Liver (tissue), 9 donors: ENCODE results near the gene NHSL2. TPM values are rescaled to one million over a fixed set of nuclear protein-coding genes. Genes with fewer than 3 reads are reported as not detected.
A peak's percentile ranks its signal among the peaks of the same experiment; 100 is the strongest.

Source experiments
- DNase-seq: peaks from one replicate; pipeline ENCODE4 v3.0.0-alpha.2; 2017; ENCODE audit warnings: low spot score
- H3K27ac ChIP-seq, 2 donors: one replicate each; pipeline ENCODE4 v1.7.0; 2013; ENCODE audit warnings: inconsistent platforms in 2 of 2, low read length in 2 of 2, control low read depth in 1 of 2, low read depth in 1 of 2, mild to moderate bottlenecking in 1 of 2
- H3K27me3 ChIP-seq, 4 donors: one replicate each; pipeline versions ENCODE4 v1.6.1 to v1.7.0; 2013; ENCODE audit warnings: low read length in 3 of 4, inconsistent platforms in 1 of 4, mild to moderate bottlenecking in 1 of 4, moderate library complexity in 1 of 4; ENCODE audit not compliant: control insufficient read depth in 4 of 4, insufficient read depth in 4 of 4
- H3K36me3 ChIP-seq, 4 donors: one replicate each; pipeline versions ENCODE4 v1.6.1 to v1.7.0; 2013; ENCODE audit warnings: low read length in 3 of 4, mild to moderate bottlenecking in 3 of 4, low read depth in 1 of 4, moderate library complexity in 1 of 4; ENCODE audit not compliant: control insufficient read depth in 4 of 4, insufficient read depth in 3 of 4
- H3K4me1 ChIP-seq, 4 donors: one replicate each; pipeline versions ENCODE4 v1.6.1 to v1.7.0; 2013; ENCODE audit warnings: low read length in 3 of 4, mild to moderate bottlenecking in 3 of 4, moderate library complexity in 1 of 4; ENCODE audit not compliant: control insufficient read depth in 4 of 4, insufficient read depth in 4 of 4
- H3K4me3 ChIP-seq, 3 donors: one replicate each; pipeline versions ENCODE4 v1.6.1 to v1.7.0; 2013; ENCODE audit warnings: low read length in 3 of 3, control low read depth in 1 of 3, low read depth in 1 of 3, mild to moderate bottlenecking in 1 of 3
- H3K9ac ChIP-seq, 2 donors: one replicate each; pipeline ENCODE4 v1.7.0; 2013; ENCODE audit warnings: low read length in 2 of 2, mild to moderate bottlenecking in 2 of 2, moderate library complexity in 2 of 2, control low read depth in 1 of 2, low read depth in 1 of 2
- H3K9me3 ChIP-seq, 4 donors: one replicate each; pipeline versions ENCODE4 v1.6.1 to v1.7.0; 2013; ENCODE audit warnings: low read length in 3 of 4; ENCODE audit not compliant: control insufficient read depth in 4 of 4
- CTCF ChIP-seq: fragments of 150-350 bp; IDR thresholded peaks from 2 replicates; pipeline ENCODE4 v1.5.1; 2017; ENCODE audit warnings: improper control_type of control experiment, low read depth, low read length; ENCODE audit not compliant: missing input control
- EGR1 ChIP-seq, 2 donors: IDR thresholded peaks; 2 replicates each; pipeline ENCODE4 v1.6.1; 2016 to 2018; ENCODE audit warnings: antibody characterized with exemption in 2 of 2, low read depth in 2 of 2
- FOXA1 ChIP-seq: IDR thresholded peaks from 2 replicates; pipeline ENCODE4 v1.6.1; 2016; ENCODE audit warnings: antibody characterized with exemption
- FOXA2 ChIP-seq: IDR thresholded peaks from 2 replicates; pipeline ENCODE4 v1.6.1; 2016; ENCODE audit warnings: antibody characterized with exemption
- GABPA ChIP-seq, 2 donors: IDR thresholded peaks in 1 of 2; conservative IDR thresholded peaks in 1 of 2; 2 replicates each; pipeline ENCODE4 v1.6.1; 2016; ENCODE audit warnings: antibody characterized with exemption in 2 of 2, mild to moderate bottlenecking in 1 of 2, moderate library complexity in 1 of 2
- HNF4G ChIP-seq: IDR thresholded peaks from 2 replicates; pipeline ENCODE4 v1.6.1; 2016; ENCODE audit warnings: antibody characterized with exemption
- JUND ChIP-seq, 2 donors: IDR thresholded peaks; 2 replicates each; pipeline ENCODE4 v1.6.1; 2016; ENCODE audit warnings: antibody characterized with exemption in 2 of 2
- MAX ChIP-seq: IDR thresholded peaks from 2 replicates; pipeline ENCODE4 v1.6.1; 2016; ENCODE audit warnings: antibody characterized with exemption
- RAD21 ChIP-seq, 2 donors: IDR thresholded peaks; 2 replicates each; pipeline ENCODE4 v1.6.1; 2016; ENCODE audit warnings: antibody characterized with exemption in 2 of 2, mild to moderate bottlenecking in 2 of 2
- REST ChIP-seq: IDR thresholded peaks from 2 replicates; pipeline ENCODE4 v1.6.1; 2016; ENCODE audit warnings: antibody characterized with exemption, mild to moderate bottlenecking
- RXRA ChIP-seq, 2 donors: IDR thresholded peaks; 2 replicates each; pipeline ENCODE4 v1.6.1; 2017 to 2018; ENCODE audit warnings: antibody characterized with exemption in 2 of 2, mild to moderate bottlenecking in 1 of 2
- SP1 ChIP-seq: IDR thresholded peaks from 2 replicates; pipeline ENCODE4 v1.6.1; 2018; ENCODE audit warnings: antibody characterized with exemption, mild to moderate bottlenecking
- TAF1 ChIP-seq: conservative IDR thresholded peaks from 2 replicates; pipeline ENCODE4 v1.6.1; 2016; ENCODE audit warnings: antibody characterized with exemption, mild to moderate bottlenecking
- YY1 ChIP-seq: IDR thresholded peaks from 2 replicates; pipeline ENCODE4 v1.6.1; 2016; ENCODE audit warnings: antibody characterized with exemption, mild to moderate bottlenecking
- ZBTB33 ChIP-seq: IDR thresholded peaks from 2 replicates; pipeline ENCODE4 v1.6.1; 2016; ENCODE audit warnings: antibody characterized with exemption
- WGBS: extraction: QIAGEN DNeasy Blood & Tissue Kit; methylation state at CpG from one replicate; pipeline ENCODE4 v1.1.7; 2013; 5-methylcytosine and 5-hydroxymethylcytosine counted together
- polyA plus RNA-seq, 2 donors: library from polyadenylated mRNA; stranded (reverse) in 1 of 2; unstranded in 1 of 2; fragments of 200-250 nt in 1 of 2; fragments of >200 nt in 1 of 2; fragmentation: Nextera tagmentation in 1 of 2; extraction: Ambion mirVana in 1 of 2; gene quantifications; one replicate each; pipeline versions ENCODE4 v1.2.1 to v1.2.3, GENCODE V29; 2013 to 2015
- total RNA-seq, 2 donors: library from RNA; depleted of rRNA; stranded (reverse); fragments of >200 nt; gene quantifications; one replicate each; pipeline ENCODE4 v1.2.3, GENCODE V29; 2014
- donor health status: healthy.
- donor health status: healthy.
- donor health status: healthy.
- donor health status: healthy.
- donor health status: healthy.

Gene NHSL2
- total and polyA plus RNA-seq, 4 donors: 0.45 to 1.3 (median 1.1) TPM

GRCh38 chrX:72079607-72080006 is 169.0 kb downstream of the NHSL2 start:
- TF ChIP-seq FOXA2 (no peak), JUND (IDR thresholded peaks at IDR 0.05) (no peak), FOXA1 (no peak), GABPA (IDR thresholded peaks at IDR 0.05 in 1 of 2, conservative IDR thresholded peaks at IDR 0.05 in 1 of 2) (no peak), TAF1 (peak; percentile 26), EGR1 (IDR thresholded peaks at IDR 0.05; ENCODE audit: low read depth in 2 of 2) (no peak), RAD21 (IDR thresholded peaks at IDR 0.05) (peak in 1 of 2 donors; percentile 16), MAX (no peak)
- no peaks in the 10 kb centered on the region for H3K36me3 ChIP-seq
- no peak overlapping the region for H3K9ac ChIP-seq
- H3K4me3 ChIP-seq: no peak overlapping the region
- H3K4me1 ChIP-seq: peaks cover 0 to 2% (median 0%) of the 10 kb centered on the region in 4 donors
- 79% methylated on average over 12 of the region's 12 CpGs for WGBS
- peak overlapping the region in 1 of 2 donors; percentile 42 for H3K27ac ChIP-seq
- no peaks in the 10 kb centered on the region for H3K27me3 ChIP-seq
- no peaks in the 10 kb centered on the region for H3K9me3 ChIP-seq
- DNase-seq: no peak

GRCh38 chrX:72080150-72080549 is 169.5 kb downstream of the NHSL2 start:
- 73% methylated on average over 7 of the region's 7 CpGs for WGBS

GRCh38 chrX:72080800-72081199 is 170.2 kb downstream of the NHSL2 start:
- no peaks in the 10 kb centered on the region for H3K9me3 ChIP-seq
- H3K27me3 ChIP-seq: no peaks in the 10 kb centered on the region
- no peak overlapping the region for H3K4me3 ChIP-seq
- H3K4me1 ChIP-seq: peaks cover 0 to 2% (median 0%) of the 10 kb centered on the region in 4 donors
- H3K27ac ChIP-seq: no peak overlapping the region
- WGBS: 86% methylated on average over 7 of the region's 7 CpGs
- H3K9ac ChIP-seq: no peak overlapping the region
- TF ChIP-seq HNF4G: no peak
- TF ChIP-seq MAX: no peak
- no peak for TF ChIP-seq FOXA2
- TF ChIP-seq YY1: no peak
- TF ChIP-seq CTCF: no peak
- no peak for TF ChIP-seq SP1
- TF ChIP-seq RAD21 (IDR thresholded peaks at IDR 0.05): no peak
- TF ChIP-seq FOXA1: no peak
- no peak for TF ChIP-seq TAF1
- no peak for TF ChIP-seq GABPA (IDR thresholded peaks at IDR 0.05 in 1 of 2, conservative IDR thresholded peaks at IDR 0.05 in 1 of 2)
- no peak for TF ChIP-seq ZBTB33
- no peak for TF ChIP-seq REST
- no peak for DNase-seq
- no peaks in the 10 kb centered on the region for H3K36me3 ChIP-seq

More at GRCh38 chrX:72080150-72080549, 169.5 kb downstream of the NHSL2 start:
- peak overlapping the region in 1 of 2 donors; percentile 42 for H3K27ac ChIP-seq
- H3K9ac ChIP-seq: no peak overlapping the region
- H3K4me1 ChIP-seq: peaks cover 0 to 2% (median 0%) of the 10 kb centered on the region in 4 donors
- H3K4me3 ChIP-seq: no peak overlapping the region
- H3K27me3 ChIP-seq: no peaks in the 10 kb centered on the region
- DNase-seq: no peak
- H3K36me3 ChIP-seq: no peaks in the 10 kb centered on the region
- H3K9me3 ChIP-seq: no peaks in the 10 kb centered on the region
- TF ChIP-seq RXRA (IDR thresholded peaks at IDR 0.05) (no peak), HNF4G (no peak), ZBTB33 (no peak), JUND (IDR thresholded peaks at IDR 0.05) (no peak), TAF1 (no peak)
